NCI-H748 (cell line): ENCODE data around the gene ATP1B1.
A peak's percentile ranks its signal among the peaks of the same experiment; 100 is the strongest.

Source experiments
- DNase-seq: peaks from one replicate; lab custom pipeline; 2025; ENCODE audit not compliant: unreplicated experiment; lab: John Stamatoyannopoulos, UW

The ATP1B1 gene

DNA sequence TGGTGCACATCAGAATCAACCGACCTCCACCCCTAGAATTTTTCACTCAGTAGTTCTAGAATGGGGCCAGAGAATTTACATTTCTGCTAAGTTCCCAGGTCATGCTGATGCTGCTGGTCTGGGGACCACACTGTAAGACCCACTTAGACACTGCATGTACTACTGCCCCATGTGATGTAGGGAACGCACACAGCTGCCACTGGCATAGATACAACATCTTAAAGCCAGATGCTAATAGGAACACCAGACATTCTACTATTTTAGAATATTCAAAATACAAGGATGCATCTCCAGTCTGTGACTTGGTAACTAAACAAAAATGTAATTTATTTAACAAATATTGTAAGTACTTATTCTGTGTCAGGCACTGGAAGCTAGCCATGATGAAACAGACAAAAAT lies 14.1 kb upstream of the ATP1B1 start:
- DNase-seq: no peak

DNA sequence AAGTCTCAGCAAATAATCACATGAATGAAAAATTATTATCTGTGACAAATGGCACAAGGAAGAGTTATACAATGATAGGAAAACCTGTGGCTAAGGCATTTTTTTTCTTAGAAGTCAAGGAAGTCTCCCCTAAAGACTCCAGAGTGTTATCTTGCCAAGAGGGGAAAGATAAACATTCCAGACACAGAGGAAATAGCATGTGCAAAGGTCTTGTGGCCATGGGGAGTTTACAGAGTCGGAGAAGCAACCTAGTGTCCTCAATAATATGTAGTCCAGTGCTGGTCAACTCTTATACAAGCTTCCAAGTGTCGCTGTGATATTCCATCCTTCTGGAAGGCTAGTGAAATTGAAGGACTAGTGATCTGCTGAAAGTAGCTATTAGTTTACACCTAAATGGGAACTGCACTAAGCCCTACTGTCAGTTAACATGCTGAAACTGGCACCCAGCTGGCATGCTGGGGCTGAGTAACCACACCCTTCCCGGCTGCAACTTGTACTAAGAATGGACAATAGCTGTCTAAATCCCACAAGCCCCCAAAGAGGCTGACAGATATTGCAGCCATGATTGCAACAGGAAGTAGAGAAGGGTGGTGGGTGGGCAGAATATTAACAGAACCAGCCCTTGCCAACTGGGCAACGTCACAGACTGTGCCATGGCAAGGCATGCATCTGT lies 11.5 kb upstream of the ATP1B1 start:
- DNase-seq: peak; percentile 18

DNA sequence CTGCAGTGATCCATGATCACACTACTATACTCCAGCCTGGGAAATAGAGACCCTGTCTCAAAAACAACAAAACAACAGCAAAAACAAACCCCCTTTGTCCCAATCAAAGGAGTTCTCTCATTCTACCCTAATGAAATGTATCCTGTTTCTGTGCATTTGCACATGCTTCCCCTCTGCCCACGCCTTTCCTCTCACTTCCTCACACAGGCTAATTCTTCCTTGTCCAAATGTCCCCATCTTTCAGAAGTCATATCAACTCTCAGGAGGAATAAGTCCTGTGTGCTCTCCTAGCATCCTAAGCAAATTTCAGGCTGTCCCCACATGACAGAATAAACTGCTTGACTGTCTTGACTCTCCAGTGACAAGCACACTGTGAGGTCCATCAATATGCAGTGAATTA lies 8.1 kb upstream of the ATP1B1 start:
- DNase-seq: no peak

DNA sequence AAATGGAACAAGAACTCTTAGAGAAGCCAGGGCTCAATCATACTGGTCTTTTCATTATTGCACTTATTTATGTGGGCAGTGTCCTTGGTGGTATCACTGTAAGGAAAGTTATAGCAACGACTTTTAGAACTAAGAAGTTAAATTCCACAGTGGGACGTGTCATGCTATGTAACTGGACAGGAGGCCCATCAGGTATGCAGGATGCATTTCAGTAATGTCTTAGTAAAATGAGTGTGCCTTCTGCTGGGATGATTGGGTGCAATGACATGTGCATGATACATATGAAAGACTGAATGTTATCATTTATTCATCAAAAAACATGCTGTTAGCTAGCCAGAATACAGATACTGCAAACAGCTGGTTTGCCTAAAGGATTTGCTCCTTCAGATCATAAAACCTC lies 6.9 kb upstream of the ATP1B1 start:
- no peak for DNase-seq

DNA sequence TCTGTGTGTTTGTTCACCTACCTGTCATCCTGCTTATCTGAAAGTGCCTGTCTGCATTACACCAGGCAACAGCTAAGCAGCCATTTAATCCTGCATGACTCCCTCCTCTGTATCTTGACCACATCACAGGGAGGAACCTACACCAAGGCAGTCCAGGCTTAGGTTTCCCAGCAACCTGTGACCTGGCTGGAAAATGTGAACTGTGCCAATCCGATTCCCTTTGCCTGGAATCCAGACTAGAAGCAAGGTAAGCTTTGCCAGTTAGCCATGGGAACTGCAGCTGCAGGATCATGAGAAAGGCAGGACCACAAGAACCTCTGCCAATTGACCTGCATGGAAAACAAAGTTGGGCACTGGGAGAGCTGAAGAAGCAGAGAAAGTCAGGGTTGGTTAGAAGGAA lies 6.3 kb upstream of the ATP1B1 start:
- DNase-seq: no peak

DNA sequence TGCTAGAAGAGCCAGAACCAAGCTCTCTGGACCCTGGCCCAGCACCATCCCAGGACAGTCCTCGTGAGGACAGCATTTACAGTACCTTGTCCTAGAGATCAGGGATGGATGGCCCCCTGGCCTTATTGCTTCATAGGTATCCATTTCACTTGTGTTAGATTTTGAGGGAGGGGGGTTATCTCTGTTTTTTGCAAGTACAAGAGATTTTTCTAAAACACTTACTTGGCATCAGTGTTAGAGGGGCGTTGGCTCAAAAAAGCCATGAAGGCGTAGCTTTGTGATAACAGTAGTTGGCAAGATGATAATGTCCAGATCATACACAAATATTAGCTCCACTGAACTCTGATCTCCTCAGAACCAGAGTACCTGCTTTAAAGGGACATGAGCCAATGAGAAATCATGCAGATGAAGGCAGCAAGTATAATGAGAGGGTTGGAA lies 5.8 kb upstream of the ATP1B1 start:
- DNase-seq: no peak

DNA sequence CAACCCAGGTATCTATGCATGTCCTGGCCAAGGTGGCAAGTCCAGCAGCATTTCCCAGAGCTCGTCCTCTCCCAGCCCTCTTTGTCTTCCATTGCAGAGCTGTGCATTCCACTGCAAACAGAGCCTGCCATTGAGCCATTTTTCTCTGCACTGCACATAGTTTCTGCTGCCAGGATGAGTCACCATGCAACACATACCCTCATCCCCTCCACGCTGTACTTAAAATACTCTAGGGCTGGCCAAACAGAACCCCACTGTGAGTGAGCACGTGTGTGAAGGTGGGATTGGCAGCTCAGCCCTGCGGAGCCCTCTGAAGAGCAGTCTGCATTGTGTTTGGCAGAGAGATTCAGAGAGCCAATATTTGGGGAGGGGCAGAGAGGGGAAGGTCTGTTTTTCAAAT lies 3.9 kb upstream of the ATP1B1 start:
- peak; percentile 33 for DNase-seq

DNA sequence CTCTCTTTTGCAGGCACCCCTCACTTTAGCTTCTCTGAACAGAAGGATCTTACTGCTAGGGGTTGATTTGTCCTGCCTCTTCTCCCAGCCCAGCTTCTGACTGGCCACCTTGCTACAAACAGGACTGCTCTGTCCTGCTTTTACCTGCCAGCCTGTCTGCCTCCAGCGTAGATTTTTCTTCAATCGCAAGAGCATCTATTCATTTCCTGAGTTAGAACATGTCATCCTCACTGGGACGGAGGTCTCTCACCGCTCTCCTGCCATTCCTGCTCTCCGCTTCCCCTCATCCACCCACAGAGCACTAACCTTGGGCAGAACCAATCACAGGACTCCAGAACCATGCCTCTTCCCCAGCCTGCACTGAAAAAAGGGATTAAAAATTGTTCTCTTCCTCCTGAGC lies 3.5 kb upstream of the ATP1B1 start:
- no peak for DNase-seq

DNA sequence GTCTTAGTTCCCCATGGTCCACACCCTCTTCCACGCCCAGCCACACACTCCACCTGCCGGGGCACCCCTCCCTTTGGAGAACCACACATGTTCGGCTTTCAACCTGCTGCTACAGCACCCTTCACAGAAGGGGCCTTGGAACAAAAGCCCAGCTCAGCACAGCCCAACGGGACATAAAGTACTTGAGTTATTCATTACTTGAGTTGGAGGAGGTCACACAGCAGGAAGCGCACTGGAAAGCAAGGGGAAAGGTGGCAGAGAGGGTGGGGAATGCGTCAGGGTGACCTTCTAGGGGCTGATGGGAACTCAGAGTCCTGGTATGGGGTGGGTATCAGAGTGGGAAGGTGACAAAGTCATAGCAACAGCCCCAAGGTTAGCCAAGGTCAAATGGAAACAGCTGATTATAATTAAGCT lies 3.0 kb upstream of the ATP1B1 start:
- no peak for DNase-seq

DNA sequence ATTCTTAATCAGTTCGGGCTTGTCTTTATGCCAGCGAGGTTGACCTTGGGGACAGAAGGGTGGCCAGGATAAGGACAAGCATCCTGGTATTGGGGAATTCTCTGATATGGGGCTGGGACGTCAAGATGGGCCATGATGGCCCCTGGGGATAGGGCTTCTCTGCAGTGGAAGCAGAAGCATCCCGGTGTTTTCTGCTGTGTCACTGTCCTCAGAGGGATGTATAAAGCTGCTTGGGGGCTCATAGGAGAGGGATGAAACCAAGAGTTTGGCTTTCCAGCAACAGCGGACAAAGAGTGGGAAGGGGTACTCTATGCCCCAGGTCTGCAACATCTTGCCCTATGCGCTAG lies 1.4 kb upstream of the ATP1B1 start:
- no peak for DNase-seq

DNA sequence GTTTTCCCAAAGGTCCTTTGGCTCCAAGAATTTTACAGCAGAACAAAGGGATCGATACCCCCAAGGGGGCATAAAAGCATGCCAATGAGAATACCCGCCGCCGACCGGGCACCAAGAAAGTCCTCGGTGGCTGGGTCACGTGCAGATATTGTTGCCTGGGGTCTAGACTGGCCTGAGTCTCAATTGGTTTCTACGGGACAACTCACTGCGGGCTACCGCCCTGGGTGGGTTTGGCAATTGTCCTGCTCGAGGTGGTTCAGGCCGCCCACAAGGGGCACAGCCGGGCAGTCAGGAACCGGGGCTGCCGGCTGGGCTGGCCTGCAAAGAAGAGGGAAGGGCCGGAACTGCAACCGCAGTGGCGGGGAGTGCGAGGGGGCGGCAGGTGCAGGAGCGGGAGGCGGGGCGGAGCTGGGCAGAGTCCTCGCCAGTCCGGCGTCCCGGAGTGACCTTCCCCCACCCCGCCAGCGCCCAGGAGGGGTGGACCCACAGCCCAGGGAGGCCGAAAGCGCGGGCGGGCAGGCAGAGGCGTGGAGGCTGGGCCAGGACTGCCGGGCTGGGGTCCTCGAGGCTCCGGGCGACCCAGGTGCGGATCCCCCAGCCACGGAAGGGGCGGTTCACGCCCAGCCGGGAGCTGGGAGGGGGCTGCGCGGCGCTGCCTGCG lies 926 bp upstream of the ATP1B1 start:
- peak; percentile 87 for DNase-seq

DNA sequence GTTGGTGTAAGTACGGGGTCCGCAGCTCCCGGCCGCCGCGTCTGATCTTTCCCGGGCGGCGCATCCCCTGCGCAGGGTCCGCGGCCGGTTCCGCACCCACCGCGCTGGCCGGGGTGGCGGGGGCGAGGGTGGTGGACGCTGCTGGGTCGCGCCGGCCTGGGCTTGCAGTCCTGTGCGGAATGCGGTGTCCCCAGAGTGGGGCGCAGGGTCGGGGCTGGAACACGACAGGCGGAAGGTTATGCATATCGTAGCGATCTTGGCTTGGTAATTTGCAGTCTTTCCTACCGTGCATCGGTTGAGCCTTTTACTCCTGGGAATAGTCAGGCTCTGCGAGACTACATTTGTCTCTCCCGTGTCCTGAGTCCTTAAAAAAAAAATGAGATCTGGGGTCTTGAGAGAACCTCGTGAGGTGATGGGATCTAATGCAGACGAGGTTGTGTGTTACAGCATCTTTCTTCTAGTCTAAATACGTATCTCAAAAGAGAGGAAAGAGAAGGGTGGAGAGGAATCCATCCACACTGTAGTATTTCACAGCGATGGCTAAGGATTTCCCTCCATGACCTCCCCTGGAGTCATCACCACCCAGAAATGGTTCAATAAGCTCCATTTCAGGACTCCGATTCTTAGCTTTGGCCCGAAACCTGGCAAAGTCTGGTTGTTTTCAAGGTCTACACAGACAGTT lies 572 bp downstream of the ATP1B1 start:
- peak; percentile 44 for DNase-seq

DNA sequence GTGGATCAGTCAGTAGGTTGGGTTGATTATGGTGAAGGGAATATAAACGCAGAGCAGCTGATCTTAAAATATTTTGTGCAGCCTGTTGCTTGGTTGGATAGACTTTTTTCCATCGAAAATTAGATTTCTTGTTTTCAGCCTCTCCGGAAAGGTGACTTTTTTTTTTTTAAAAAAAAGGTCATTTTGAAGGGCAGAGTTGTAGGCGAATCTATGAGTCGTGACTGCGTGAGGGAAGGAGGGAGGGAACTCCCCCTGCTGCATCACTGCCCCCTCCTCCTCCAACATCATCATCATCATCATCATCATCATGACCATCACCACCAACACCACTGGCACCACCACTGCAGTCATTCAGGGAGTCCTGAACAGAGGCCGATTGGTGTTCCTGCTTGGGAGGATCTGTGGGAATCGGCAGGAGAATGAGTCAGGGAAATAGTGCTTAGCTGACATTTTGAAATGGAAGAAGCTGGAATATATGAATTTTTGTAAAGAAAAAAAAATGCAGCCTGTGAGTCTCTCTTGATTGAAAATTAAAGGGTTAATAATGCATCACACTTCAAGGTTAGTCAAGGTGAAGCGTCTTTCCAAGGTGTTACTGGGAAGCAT lies 1.2 kb downstream of the ATP1B1 start:
- no peak for DNase-seq

DNA sequence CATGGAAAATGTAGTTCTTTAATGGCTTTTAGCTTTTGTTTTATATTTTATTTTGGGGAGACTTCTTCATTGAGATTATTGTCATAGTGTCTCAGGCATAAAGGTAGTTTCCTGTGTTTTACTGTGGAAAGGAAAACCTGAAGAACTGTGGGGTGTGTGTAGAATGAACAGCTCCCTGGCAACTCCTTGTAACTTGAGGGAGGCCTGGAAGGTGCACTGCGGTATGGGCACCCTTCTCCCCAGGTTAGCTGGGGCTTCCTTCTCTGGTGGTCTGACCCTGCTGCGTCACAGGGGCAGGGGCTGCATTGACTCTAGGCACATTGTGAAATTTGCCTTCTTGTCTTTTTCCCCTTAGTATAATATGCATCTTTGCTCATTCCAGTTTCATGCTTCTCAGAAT lies 1.7 kb downstream of the ATP1B1 start:
- no peak for DNase-seq

DNA sequence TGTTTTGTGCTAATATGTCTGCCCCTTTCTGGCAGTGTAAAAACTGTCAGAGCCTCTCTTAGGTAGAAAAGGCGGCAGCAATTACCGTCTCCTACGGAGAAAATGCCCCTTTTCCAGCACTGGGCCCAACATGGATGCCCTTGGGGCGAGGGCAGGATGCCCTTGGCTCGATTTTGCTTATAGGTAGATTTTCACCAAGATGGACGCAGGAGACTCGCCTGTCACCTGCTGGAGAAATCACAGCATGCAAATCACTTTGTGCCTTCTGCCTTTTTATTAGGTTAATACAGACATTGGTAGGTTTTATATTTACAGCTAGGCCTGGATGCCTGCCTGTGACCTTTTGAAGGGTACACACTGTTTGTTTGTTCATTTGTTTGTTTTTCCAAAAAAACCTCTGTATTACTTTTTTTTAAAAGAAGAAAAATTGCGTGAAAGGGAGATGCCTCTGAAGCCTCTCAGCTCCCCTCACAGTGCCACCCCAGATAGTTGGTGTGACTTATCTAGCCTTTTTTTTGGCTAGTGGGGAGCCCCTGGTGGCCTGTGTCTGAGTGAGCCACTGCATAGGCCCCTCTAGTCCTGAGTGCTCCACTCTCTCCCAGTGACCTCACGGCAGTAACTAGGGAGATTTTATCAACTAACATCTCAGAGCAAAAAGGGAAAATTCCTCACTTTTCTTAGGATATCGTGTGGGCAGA lies 2.5 kb downstream of the ATP1B1 start:
- DNase-seq: peak; percentile 31

DNA sequence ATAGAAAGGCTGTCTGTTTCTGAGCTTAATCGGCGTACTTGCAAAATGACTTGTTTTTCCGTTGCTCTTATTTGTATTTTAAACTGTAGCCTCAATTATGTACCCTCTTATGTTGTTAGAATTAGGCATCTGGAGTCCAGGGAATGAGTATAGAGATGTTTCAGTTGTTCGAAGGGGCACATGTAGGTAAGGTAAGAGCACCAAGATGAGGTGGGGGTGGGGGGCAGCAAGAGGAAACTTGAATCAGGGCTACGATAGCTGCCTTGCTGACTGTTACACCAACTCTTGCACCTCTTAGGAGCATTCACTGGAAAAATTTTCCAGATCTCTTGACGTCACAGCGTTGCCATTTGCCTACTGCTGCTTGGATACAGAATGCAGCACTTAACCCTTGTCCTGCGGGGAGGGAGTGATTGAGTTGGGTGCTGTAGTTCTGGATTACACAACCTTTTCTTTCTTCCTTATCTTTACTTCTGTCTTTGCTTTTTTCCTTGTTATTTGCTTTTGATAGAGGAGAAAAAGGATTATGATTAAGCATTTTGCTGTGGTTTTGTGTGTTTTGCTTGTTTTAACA lies 3.2 kb downstream of the ATP1B1 start:
- peak; percentile 36 for DNase-seq

DNA sequence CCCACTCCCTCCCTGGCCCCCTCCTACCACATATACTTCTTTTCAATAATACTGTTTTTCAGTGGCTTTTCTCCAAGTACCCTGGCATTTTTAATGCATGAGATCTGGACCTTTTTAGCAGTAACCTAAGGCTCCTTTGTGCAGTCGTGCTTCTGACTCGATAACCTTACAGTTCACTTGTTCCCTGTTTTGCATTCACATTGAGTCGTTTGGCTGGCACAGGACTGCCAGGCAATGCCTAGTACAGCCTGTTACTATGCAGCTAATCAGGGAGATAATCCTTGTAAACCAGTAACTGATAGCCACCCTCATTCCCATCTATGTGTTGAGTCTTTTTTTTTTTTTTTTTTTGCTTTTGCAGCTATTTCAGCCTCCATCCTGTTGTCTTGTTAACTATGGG lies 3.7 kb downstream of the ATP1B1 start:
- DNase-seq: no peak

DNA sequence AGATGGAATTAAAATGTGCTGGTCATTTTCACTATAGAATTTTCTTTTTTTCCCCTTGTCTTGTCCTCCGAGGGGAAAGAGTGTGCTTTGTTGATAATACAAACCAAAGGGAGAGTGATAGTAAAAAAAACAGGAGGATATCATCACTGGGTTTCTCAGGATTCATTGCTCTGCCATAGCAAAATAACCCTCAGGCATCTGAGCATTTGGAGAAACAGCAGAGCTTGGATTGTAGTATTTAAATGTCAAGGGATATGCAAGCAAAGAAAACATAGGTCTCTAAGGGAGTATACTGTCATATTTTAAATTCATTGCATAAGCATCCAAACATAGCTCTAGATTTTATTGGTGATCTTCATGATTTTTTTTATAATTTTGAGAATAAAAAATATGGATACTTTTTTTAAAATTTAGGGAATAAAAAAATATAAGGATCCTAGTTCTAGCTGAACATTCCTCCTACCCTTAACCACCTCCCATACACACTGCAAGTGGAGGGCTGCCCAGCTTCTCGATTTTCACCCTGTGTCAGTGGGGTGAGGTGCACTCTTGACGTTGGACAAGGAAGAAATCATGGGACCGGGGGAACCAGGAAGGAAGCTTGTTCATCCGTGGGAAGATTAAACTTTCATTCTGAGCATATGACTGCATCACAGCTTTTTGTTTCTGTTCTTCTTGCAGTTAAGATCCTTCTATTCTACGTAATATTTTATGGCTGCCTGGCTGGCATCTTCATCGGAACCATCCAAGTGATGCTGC lies 4.4 kb downstream of the ATP1B1 start:
- no peak for DNase-seq

DNA sequence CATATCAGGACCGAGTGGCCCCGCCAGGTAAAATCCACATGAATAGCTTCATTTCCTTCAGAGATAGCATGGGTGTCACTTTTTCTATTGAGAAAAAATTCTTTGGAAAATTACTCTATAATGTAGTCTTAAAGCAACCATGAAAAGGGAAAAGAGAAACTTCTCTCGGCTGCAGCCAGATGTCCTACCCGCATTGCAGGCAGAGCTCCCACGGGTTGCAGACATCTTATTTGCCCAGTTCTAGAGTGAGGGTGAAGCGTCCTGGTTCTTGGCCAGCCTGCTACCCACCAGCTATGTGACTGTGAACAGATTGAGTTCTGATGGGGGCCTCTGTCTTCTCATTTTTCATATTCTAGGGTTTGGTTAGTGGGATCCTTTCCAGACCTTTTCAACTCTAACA lies 5.0 kb downstream of the ATP1B1 start:
- no peak for DNase-seq

DNA sequence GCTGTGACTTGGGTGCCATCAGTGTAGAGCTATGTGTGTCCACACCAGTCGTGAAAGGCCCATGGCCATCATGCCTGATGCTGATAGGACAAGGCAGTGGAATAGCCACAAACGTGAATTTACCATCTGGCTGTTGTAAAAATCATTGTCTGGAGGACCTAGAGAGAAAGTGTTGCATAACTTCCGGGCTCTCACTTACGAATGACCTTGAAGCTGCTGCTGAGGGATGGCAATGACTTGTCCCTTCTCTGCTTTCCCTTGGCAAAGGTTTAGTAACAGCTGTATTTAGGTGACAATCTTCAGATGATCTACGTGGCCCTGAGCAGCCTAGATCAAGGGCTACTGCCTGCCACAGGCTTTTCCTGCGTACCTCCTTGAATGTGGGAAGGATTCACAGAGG lies 5.8 kb downstream of the ATP1B1 start:
- DNase-seq: no peak
